Coronary artery (tissue), 2 donors: Measurements from ENCODE around the gene ZNF768.

Experiments
- DNase-seq: peaks from one replicate; pipeline ENCODE4 v3.0.0-alpha.2; 2017; ENCODE audit warnings: low spot score
- H3K27ac ChIP-seq, 2 donors: fragments of 200-600 bp; sonication (generic); one replicate each; pipeline ENCODE4 v1.5.1; 2016 to 2019
- H3K4me3 ChIP-seq: fragments of 200-600 bp; sonication (generic); 2 replicates; pipeline ENCODE4 v1.5.1; 2016; ENCODE audit warnings: mild to moderate bottlenecking, moderate library complexity
- TF ChIP-seq, protein P1 (sequence below): fragments of 200-600 bp; sonication (generic); IDR thresholded peaks from one replicate; pipeline ENCODE4 v1.5.1; 2019; ENCODE audit warnings: antibody characterized with exemption

The ZNF768 gene

DNA sequence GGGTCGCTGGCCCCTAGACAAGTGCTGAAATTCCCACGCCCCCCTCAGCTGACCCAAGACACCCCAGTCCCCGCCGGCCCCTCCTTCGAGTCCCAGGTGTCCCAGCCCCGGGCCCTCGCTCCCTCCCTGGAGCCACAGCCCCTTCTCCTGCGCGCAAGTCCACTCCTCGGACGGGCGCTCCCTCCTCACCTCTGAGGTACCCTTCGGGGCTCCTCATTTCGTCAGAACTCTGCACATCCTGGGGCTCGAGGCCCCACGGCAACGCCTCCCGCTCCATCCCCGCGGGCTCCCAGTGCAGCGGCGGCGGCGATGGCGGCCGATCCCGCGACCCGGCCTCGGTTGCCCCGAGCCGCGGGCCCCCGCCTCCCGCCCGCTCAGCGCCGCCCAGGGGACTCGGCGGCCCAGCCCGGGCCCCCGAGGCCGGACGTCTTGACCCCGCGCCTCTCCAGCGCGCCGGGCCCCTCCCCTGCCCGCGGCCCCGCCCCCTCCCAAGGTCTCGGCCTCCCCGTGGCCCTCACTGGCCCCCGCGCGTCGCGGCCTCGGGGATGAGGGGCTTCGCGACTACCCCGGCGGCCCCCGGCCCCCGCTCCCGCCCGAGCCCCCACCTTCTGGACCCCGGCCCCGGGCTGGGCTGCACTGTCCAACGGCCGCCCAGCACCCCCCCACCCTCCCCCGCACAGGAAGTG, at the start of gene ZNF768:
Gene ZNF768, minus strand, starts transcription at position 430 of the 686 bp plus-strand sequence. Its CDS starts 153 bp downstream, at position 277.
- Histone ChIP-seq H3K27ac (peak within 1 kb of the TSS; percentile 88 to 97), H3K4me3 (peak within 1 kb of the TSS; percentile 79)
- TF ChIP-seq, protein P1, sequence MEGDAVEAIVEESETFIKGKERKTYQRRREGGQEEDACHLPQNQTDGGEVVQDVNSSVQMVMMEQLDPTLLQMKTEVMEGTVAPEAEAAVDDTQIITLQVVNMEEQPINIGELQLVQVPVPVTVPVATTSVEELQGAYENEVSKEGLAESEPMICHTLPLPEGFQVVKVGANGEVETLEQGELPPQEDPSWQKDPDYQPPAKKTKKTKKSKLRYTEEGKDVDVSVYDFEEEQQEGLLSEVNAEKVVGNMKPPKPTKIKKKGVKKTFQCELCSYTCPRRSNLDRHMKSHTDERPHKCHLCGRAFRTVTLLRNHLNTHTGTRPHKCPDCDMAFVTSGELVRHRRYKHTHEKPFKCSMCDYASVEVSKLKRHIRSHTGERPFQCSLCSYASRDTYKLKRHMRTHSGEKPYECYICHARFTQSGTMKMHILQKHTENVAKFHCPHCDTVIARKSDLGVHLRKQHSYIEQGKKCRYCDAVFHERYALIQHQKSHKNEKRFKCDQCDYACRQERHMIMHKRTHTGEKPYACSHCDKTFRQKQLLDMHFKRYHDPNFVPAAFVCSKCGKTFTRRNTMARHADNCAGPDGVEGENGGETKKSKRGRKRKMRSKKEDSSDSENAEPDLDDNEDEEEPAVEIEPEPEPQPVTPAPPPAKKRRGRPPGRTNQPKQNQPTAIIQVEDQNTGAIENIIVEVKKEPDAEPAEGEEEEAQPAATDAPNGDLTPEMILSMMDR, result no peak
- no peak for DNase-seq

DNA sequence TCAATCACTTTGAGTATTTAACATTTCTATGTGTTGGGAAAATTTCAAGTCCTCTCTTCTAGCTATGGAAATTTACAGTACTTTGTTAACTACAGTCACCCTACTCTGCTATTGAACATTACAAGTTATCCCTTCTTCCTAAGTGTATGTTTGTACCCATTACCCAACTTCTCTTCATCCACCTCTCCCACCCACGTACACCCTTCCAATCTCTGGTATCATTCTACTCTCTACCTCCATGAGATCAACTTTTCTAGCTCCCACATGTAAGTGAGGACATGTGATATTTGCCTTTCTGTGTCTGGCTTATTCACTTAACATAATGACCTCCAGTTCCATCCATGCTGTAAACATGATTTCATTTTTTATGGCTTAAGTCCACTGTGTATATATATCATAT, 48.3 kb upstream of the ZNF768 start:
- no peak for DNase-seq
- TF ChIP-seq, protein P1, result no peak
- Histone ChIP-seq H3K4me3 (no peak overlapping the region), H3K27ac (no peak overlapping the region)

GRCh38 chr16:30571445-30572322, 45.3 kb upstream of the ZNF768 start, which contains the start of gene ZNF688:
ZNF688 (minus strand) TSS chr16:30571714; CDS start chr16:30571629, 85 bp downstream.
- peak within 1 kb of the TSS; percentile 91 to 98 for H3K27ac ChIP-seq
- H3K4me3 ChIP-seq, result peak within 1 kb of the TSS; percentile 94
- TF ChIP-seq, protein P1, result no peak
- DNase-seq, result peak; percentile 98

DNA sequence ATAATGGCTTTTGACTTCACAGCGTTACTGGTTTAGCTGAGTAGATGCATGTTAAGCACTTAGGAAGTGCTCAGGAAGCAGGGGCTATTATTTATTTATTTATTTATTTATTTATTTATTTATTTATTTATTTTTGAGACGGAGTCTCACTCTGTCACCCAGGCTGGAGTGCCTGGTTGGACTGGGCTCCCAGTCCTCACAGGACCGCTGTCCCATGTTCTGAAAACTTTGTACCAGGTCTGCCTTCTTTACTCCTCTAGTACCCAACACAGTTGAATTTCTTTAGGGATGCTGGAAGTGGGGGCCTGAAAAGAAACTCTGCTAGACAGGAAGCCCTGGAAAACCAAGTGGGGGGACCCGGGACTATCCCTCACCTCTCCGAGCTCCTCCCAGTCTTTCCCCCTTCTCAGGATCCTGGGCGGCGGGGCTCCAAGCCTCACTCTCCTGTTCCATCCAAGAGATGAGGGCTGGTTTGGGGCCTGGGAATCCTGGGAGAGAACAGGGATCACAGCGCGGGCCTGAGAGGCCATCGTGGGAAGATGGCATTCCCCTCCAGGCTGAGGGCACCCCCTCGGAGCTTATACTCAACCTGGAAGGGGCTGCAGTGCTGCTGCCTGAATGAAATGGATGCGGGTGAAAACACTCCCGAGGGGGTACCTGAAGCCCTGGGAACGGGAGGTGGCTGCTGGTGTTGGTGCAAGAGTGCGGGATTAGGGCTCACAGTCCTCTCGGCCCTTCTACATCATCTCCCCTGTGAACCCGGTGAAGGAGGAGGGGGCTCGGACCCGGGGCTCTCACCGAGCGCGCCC, 44.5 kb upstream of the ZNF768 start:
- peak overlapping the region; percentile 91 to 98 for H3K27ac ChIP-seq
- peak overlapping the region; percentile 94 for H3K4me3 ChIP-seq
- TF ChIP-seq, protein P1, result no peak
- DNase-seq, result no peak

GRCh38 chr16:30569746-30570635, 43.6 kb upstream of the ZNF768 start:
- TF ChIP-seq, protein P1, result no peak
- Histone ChIP-seq H3K27ac (peak overlapping the region; percentile 91 to 98), H3K4me3 (peak overlapping the region; percentile 94)
- DNase-seq, result no peak

DNA sequence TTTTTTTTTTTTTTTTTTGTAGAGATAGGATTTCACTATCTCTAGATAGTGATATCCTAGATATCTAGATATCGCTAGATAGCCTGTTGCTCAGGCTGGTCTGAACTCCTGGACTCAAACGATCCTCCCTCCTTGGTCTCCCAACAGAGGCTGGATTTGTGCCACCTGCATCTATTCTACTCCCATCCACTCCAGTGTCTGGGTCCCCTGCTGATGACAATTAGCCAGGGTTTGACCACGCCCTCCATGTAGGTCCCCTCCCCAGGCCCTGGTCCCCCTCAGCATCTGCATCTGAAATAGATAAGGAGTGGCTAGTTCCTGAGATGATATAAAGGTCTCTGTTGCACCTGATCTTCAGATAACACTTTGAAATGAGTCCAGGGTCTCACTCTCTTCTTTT, 42.9 kb upstream of the ZNF768 start:
- Histone ChIP-seq H3K27ac (no peak overlapping the region), H3K4me3 (no peak overlapping the region)
- no peak for DNase-seq
- TF ChIP-seq, protein P1, result no peak
